ENCODE measurements around the gene NDFIP2. TPM values are rescaled to one million over a fixed set of nuclear protein-coding genes. Genes with fewer than 3 reads are reported as not detected.

Gene NDFIP2
- total and polyA plus RNA-seq, 3 donors from 2014 or later: 25.3 to 56.1 (median 33.8) TPM

GRCh38 chr13:79549355-79550106 lies 68.6 kb downstream of the NDFIP2 start:
- H3K9me3 ChIP-seq: no peaks in the 10 kb centered on the region
- H3K36me3 ChIP-seq (ENCODE audit: low read depth, missing control alignments): no peaks in the 10 kb centered on the region
- no peaks in the 10 kb centered on the region for H3K4me1 ChIP-seq
- no peaks in the 10 kb centered on the region for H3K27me3 ChIP-seq
- 71 to 73% methylated on average over 2 of the region's 2 CpGs for WGBS, 2 donors
- intact Hi-C loops (cut with DNase I; ENCODE audit: low total_unique reads): no loop called here
- TF ChIP-seq CTCF (IDR thresholded peaks at IDR 0.05) (no peak), POLR2A (IDR thresholded peaks at IDR 0.05) (no peak)
- no peak overlapping the region for H3K27ac ChIP-seq
- no peak overlapping the region for H3K4me3 ChIP-seq
- no peak for DNase-seq

- TF ChIP-seq CTCF (IDR thresholded peaks at IDR 0.05) (no peak), POLR2A (IDR thresholded peaks at IDR 0.05) (no peak)
- Histone ChIP-seq H3K27me3 (no peaks in the 10 kb centered on the region), H3K36me3 (ENCODE audit: low read depth, missing control alignments) (no peaks in the 10 kb centered on the region), H3K27ac (no peak overlapping the region), H3K9me3 (no peaks in the 10 kb centered on the region), H3K4me1 (no peaks in the 10 kb centered on the region), H3K4me3 (no peak overlapping the region)
- intact Hi-C loops (cut with DNase I; ENCODE audit: low total_unique reads): no loop called here
- DNase-seq: no peak
- WGBS, 2 donors: 93 to 98% methylated on average over 2 of the region's 2 CpGs
These were observed 76.7 kb downstream of the NDFIP2 start for GRCh38 chr13:79557666-79558065.

GRCh38 chr13:79560954-79561353 lies 80.0 kb downstream of the NDFIP2 start:
- peak; percentile 14 for DNase-seq
- intact Hi-C loops (cut with DNase I; ENCODE audit: low total_unique reads): no loop called here
- no peaks in the 10 kb centered on the region for H3K4me1 ChIP-seq
- TF ChIP-seq CTCF (IDR thresholded peaks at IDR 0.05) (no peak), POLR2A (IDR thresholded peaks at IDR 0.05) (no peak)
- H3K27me3 ChIP-seq: no peaks in the 10 kb centered on the region
- H3K9me3 ChIP-seq: no peaks in the 10 kb centered on the region
- 95% methylated on average over 2 of the region's 2 CpGs; no CpG with 5 or more reads in 1 of the 2 donors for WGBS, 2 donors
- no peaks in the 10 kb centered on the region for H3K36me3 ChIP-seq (ENCODE audit: low read depth, missing control alignments)
- no peak overlapping the region for H3K27ac ChIP-seq
- H3K4me3 ChIP-seq: no peak overlapping the region

- intact Hi-C loops (cut with DNase I; ENCODE audit: low total_unique reads): no loop called here
- DNase-seq: no peak
- H3K4me1 ChIP-seq: no peaks in the 10 kb centered on the region
- no peaks in the 10 kb centered on the region for H3K36me3 ChIP-seq (ENCODE audit: low read depth, missing control alignments)
- no peaks in the 10 kb centered on the region for H3K27me3 ChIP-seq
- H3K9me3 ChIP-seq: no peaks in the 10 kb centered on the region
- no peak for TF ChIP-seq POLR2A (IDR thresholded peaks at IDR 0.05)
- TF ChIP-seq CTCF (IDR thresholded peaks at IDR 0.05): no peak
- H3K4me3 ChIP-seq: no peak overlapping the region
- H3K27ac ChIP-seq: no peak overlapping the region
These were observed 81.6 kb downstream of the NDFIP2 start for GRCh38 chr13:79562557-79562956.

GRCh38 chr13:79566118-79566517 lies 85.2 kb downstream of the NDFIP2 start:
- no peak for DNase-seq
- no peaks in the 10 kb centered on the region for H3K4me1 ChIP-seq
- TF ChIP-seq POLR2A (IDR thresholded peaks at IDR 0.05) (no peak), CTCF (IDR thresholded peaks at IDR 0.05) (no peak)
- H3K9me3 ChIP-seq: no peaks in the 10 kb centered on the region
- H3K36me3 ChIP-seq (ENCODE audit: low read depth, missing control alignments): no peaks in the 10 kb centered on the region
- H3K4me3 ChIP-seq: no peak overlapping the region
- 93 to 94% methylated on average over 2 of the region's 2 CpGs for WGBS, 2 donors
- intact Hi-C loops (cut with DNase I; ENCODE audit: low total_unique reads): no loop called here
- H3K27ac ChIP-seq: no peak overlapping the region
- H3K27me3 ChIP-seq: no peaks in the 10 kb centered on the region
